ENCODE measurements around the gene KRT77. TPM values are rescaled to one million over a fixed set of nuclear protein-coding genes. Genes with fewer than 3 reads are reported as not detected.
"Not testable (repeated sequence)": the region's sequence is repeated elsewhere in the genome, so short reads cannot be mapped to it uniquely, and the experiment has no call there.

The KRT77 gene
- total RNA-seq, 3 donors from 2014 or later (not counting 1 experiment from before 2014, with no cell fraction given): not detected

GRCh38 chr12:52672321-52672933 is 30.9 kb downstream of the KRT77 start:
- ATAC-seq (peak in 2 of 3 donors; percentile 45 to 60), DNase-seq (no peak)
- Mint-ChIP-seq H3K36me3 (no peaks in the 10 kb centered on the region), H3K27me3 (ENCODE audit: low read depth in 2 of 2) (peaks cover 14 to 15% of the 10 kb centered on the region in 2 donors), H3K27ac (no peak overlapping the region), H3K9me3 (no peaks in the 10 kb centered on the region), H3K4me1 (peaks cover 7 to 12% of the 10 kb centered on the region in 2 donors), H3K4me3 (no peak overlapping the region)
- Histone ChIP-seq H3K4me3 (ENCODE audit: low read length) (no peak overlapping the region), H3K9me3 (ENCODE audit: control insufficient read depth, insufficient read depth, low read length) (no peaks in the 10 kb centered on the region), H3K27me3 (ENCODE audit: control insufficient read depth, insufficient read depth, low read length) (no peaks in the 10 kb centered on the region), H3K4me1 (ENCODE audit: control insufficient read depth, insufficient read depth, low read length) (no peaks in the 10 kb centered on the region), H3K27ac (ENCODE audit: low read length) (no peak overlapping the region), H3K36me3 (ENCODE audit: control insufficient read depth, insufficient read depth, low read length) (no peaks in the 10 kb centered on the region)
- no peak for TF ChIP-seq CTCF (IDR thresholded peaks at IDR 0.05)
- intact Hi-C loops (cut with micrococcal nuclease): no loop called here
- WGBS (ENCODE audit: insufficient coverage): 67% methylated on average over 1 of the region's 2 CpGs

GRCh38 chr12:52670961-52671360 is 32.4 kb downstream of the KRT77 start:
- Mint-ChIP-seq H3K36me3 (no peaks in the 10 kb centered on the region), H3K4me1 (peaks cover 7 to 16% of the 10 kb centered on the region in 2 donors), H3K27me3 (ENCODE audit: low read depth in 2 of 2) (peaks cover under 1 to 9% of the 10 kb centered on the region in 2 donors), H3K4me3 (no peak overlapping the region), H3K27ac (no peak overlapping the region), H3K9me3 (no peaks in the 10 kb centered on the region)
- WGBS (ENCODE audit: insufficient coverage): 91% methylated on average over 3 of the region's 3 CpGs
- TF ChIP-seq CTCF (IDR thresholded peaks at IDR 0.05): no peak
- Histone ChIP-seq H3K4me3 (ENCODE audit: low read length) (no peak overlapping the region), H3K27me3 (ENCODE audit: control insufficient read depth, insufficient read depth, low read length) (no peaks in the 10 kb centered on the region), H3K36me3 (ENCODE audit: control insufficient read depth, insufficient read depth, low read length) (no peaks in the 10 kb centered on the region), H3K4me1 (ENCODE audit: control insufficient read depth, insufficient read depth, low read length) (no peaks in the 10 kb centered on the region), H3K27ac (ENCODE audit: low read length) (no peak overlapping the region), H3K9me3 (ENCODE audit: control insufficient read depth, insufficient read depth, low read length) (no peaks in the 10 kb centered on the region)
- DNase-seq (no peak), ATAC-seq (no peak)
- intact Hi-C loops (cut with micrococcal nuclease): no loop called here

GRCh38 chr12:52670506-52670905 is 32.8 kb downstream of the KRT77 start:
- no peak overlapping the region for H3K27ac Mint-ChIP-seq
- H3K4me3 Mint-ChIP-seq: no peak overlapping the region
- H3K27me3 Mint-ChIP-seq (ENCODE audit: low read depth in 2 of 2): peaks cover 0 to 6% of the 10 kb centered on the region in 2 donors
- no peaks in the 10 kb centered on the region for H3K4me1 ChIP-seq (ENCODE audit: control insufficient read depth, insufficient read depth, low read length)
- no peak overlapping the region for H3K27ac ChIP-seq (ENCODE audit: low read length)
- DNase-seq (no peak), ATAC-seq (no peak)
- no peak for TF ChIP-seq CTCF (IDR thresholded peaks at IDR 0.05)
- no peaks in the 10 kb centered on the region for H3K9me3 ChIP-seq (ENCODE audit: control insufficient read depth, insufficient read depth, low read length)
- no peaks in the 10 kb centered on the region for H3K27me3 ChIP-seq (ENCODE audit: control insufficient read depth, insufficient read depth, low read length)
- H3K9me3 Mint-ChIP-seq: no peaks in the 10 kb centered on the region
- H3K36me3 Mint-ChIP-seq: no peaks in the 10 kb centered on the region
- no peaks in the 10 kb centered on the region for H3K36me3 ChIP-seq (ENCODE audit: control insufficient read depth, insufficient read depth, low read length)
- 93% methylated on average over 4 of the region's 4 CpGs for WGBS (ENCODE audit: insufficient coverage)
- no peak overlapping the region for H3K4me3 ChIP-seq (ENCODE audit: low read length)
- intact Hi-C loops (cut with micrococcal nuclease): no loop called here
- H3K4me1 Mint-ChIP-seq: peaks cover 7 to 16% of the 10 kb centered on the region in 2 donors

GRCh38 chr12:52669941-52670340 is 33.4 kb downstream of the KRT77 start:
- H3K9me3 ChIP-seq (ENCODE audit: control insufficient read depth, insufficient read depth, low read length); H3K36me3 Mint-ChIP-seq; H3K27me3 Mint-ChIP-seq (ENCODE audit: low read depth in 2 of 2); H3K36me3 ChIP-seq (ENCODE audit: control insufficient read depth, insufficient read depth, low read length); H3K4me3 ChIP-seq (ENCODE audit: low read length); H3K27me3 ChIP-seq (ENCODE audit: control insufficient read depth, insufficient read depth, low read length); H3K4me3 Mint-ChIP-seq; H3K4me1 ChIP-seq (ENCODE audit: control insufficient read depth, insufficient read depth, low read length); DNase-seq; H3K27ac ChIP-seq (ENCODE audit: low read length); H3K9me3 Mint-ChIP-seq; intact Hi-C loops (cut with micrococcal nuclease): not testable (repeated sequence)
- WGBS (ENCODE audit: insufficient coverage): 89% methylated on average over 3 of the region's 3 CpGs
- H3K4me1 Mint-ChIP-seq: peaks cover 7 to 16% of the 10 kb centered on the region in 2 donors
- ATAC-seq: peak in 1 of 3 donors; percentile 12
- peak overlapping the region in 1 of 2 donors; percentile 6 for H3K27ac Mint-ChIP-seq

Measured in natural killer cell (primary cell).